ENCODE measurements around the gene MIF4GD.

The MIF4GD gene

GRCh38 chr17:75219815-75220214, 51.2 kb downstream of the MIF4GD start:
- no peaks in the 10 kb centered on the region for H3K9me3 ChIP-seq (ENCODE audit: insufficient read depth, low read length, severe bottlenecking)
- H3K79me2 ChIP-seq (ENCODE audit: insufficient read depth, low read length) = peaks cover 16% of the 10 kb centered on the region; the same call in 1 of the 2 replicates
- H4K20me1 ChIP-seq (ENCODE audit: insufficient read depth, low read length) = no peaks in the 10 kb centered on the region
- no peaks in the 10 kb centered on the region for H3K4me1 ChIP-seq (ENCODE audit: insufficient read depth, low read length)
- ATAC-seq (ENCODE audit: insufficient read depth, low read depth) (no peak), DNase-seq (no peak)
- H2AFZ ChIP-seq (ENCODE audit: low read depth, low read length) = no peak overlapping the region
- no peak overlapping the region for H3K4me3 ChIP-seq (ENCODE audit: low read depth in 1 of 2, low read length in 2 of 2)
- H3K4me2 ChIP-seq (ENCODE audit: insufficient read depth, low read length) = no peak overlapping the region
- no peak overlapping the region for H3K9ac ChIP-seq (ENCODE audit: low read depth, low read length)
- H3K36me3 ChIP-seq (ENCODE audit: insufficient read depth, low read length) = peaks cover 83% of the 10 kb centered on the region
- no peak overlapping the region for H3K27ac ChIP-seq (ENCODE audit: low read length)
- H3K27me3 ChIP-seq (ENCODE audit: insufficient read depth, low read length, poor library complexity) = no peaks in the 10 kb centered on the region
- TF ChIP-seq EZH2 (IDR thresholded peaks at IDR 0.05; ENCODE audit: borderline replicate concordance, low read depth, low read length, severe bottlenecking) = no peak

DNA sequence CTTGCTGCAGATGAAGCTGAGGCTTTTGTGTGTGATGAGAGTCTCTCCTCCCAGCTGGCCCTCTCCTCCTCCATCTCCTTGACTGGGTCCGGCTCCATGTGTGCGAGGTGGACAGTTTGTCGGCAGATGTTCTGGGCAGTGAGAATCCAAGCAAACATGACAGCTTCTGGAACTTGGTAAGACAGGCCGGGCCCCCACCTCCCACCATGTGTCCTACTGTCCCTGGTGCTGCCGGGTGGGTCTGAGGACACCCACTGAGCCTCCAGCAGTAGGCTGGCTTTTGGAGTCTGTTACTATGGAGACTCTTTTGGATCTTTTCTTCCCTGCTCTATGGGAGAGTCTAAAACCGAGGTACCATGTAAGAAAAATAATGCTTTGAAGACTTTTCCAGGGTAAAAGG, 52.9 kb downstream of the MIF4GD start:
- Histone ChIP-seq H4K20me1 (ENCODE audit: insufficient read depth, low read length) (no peaks in the 10 kb centered on the region), H3K4me3 (ENCODE audit: low read depth in 1 of 2, low read length in 2 of 2) (no peak overlapping the region), H3K4me1 (ENCODE audit: insufficient read depth, low read length) (no peaks in the 10 kb centered on the region), H3K36me3 (ENCODE audit: insufficient read depth, low read length) (peaks cover 87% of the 10 kb centered on the region), H3K79me2 (ENCODE audit: insufficient read depth, low read length) (peaks cover 17% of the 10 kb centered on the region; the same call in 1 of the 2 replicates), H3K9me3 (ENCODE audit: insufficient read depth, low read length, severe bottlenecking) (no peaks in the 10 kb centered on the region), H3K9ac (ENCODE audit: low read depth, low read length) (no peak overlapping the region), H3K27ac (ENCODE audit: low read length) (no peak overlapping the region), H3K4me2 (ENCODE audit: insufficient read depth, low read length) (no peak overlapping the region), H2AFZ (ENCODE audit: low read depth, low read length) (no peak overlapping the region), H3K27me3 (ENCODE audit: insufficient read depth, low read length, poor library complexity) (no peaks in the 10 kb centered on the region)
- DNase-seq (no peak), ATAC-seq (ENCODE audit: insufficient read depth, low read depth) (no peak)
- TF ChIP-seq, protein P1, sequence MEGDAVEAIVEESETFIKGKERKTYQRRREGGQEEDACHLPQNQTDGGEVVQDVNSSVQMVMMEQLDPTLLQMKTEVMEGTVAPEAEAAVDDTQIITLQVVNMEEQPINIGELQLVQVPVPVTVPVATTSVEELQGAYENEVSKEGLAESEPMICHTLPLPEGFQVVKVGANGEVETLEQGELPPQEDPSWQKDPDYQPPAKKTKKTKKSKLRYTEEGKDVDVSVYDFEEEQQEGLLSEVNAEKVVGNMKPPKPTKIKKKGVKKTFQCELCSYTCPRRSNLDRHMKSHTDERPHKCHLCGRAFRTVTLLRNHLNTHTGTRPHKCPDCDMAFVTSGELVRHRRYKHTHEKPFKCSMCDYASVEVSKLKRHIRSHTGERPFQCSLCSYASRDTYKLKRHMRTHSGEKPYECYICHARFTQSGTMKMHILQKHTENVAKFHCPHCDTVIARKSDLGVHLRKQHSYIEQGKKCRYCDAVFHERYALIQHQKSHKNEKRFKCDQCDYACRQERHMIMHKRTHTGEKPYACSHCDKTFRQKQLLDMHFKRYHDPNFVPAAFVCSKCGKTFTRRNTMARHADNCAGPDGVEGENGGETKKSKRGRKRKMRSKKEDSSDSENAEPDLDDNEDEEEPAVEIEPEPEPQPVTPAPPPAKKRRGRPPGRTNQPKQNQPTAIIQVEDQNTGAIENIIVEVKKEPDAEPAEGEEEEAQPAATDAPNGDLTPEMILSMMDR (IDR thresholded peaks at IDR 0.05; ENCODE audit: borderline replicate concordance, extremely low read depth, low read length, poor library complexity, severe bottlenecking) = no peak
- no peak for TF ChIP-seq EZH2 (IDR thresholded peaks at IDR 0.05; ENCODE audit: borderline replicate concordance, low read depth, low read length, severe bottlenecking)
